SH-SY5Y (cell line): Measurements from ENCODE around the gene ARHGEF11.

Experiments used
- GATA2 ChIP-seq: IDR thresholded peaks from 2 replicates; pipeline ENCODE4 v1.6.1; 2011; ENCODE audit warnings: mild to moderate bottlenecking, low read depth, low read length
- GATA3 ChIP-seq: IDR thresholded peaks from 2 replicates; pipeline ENCODE4 v1.6.1; 2011; ENCODE audit warnings: low read depth, mild to moderate bottlenecking, low read length, moderate library complexity

- no peak for TF ChIP-seq GATA2
- no peak for TF ChIP-seq GATA3
These were observed 131.6 kb downstream of the ARHGEF11 start for GRCh38 chr1:156913809-156914387.
